ENCODE data around the gene BHLHA9. TPM values are rescaled to one million over a fixed set of nuclear protein-coding genes. Genes with fewer than 3 reads are reported as not detected.
A peak's percentile ranks its signal among the peaks of the same experiment; 100 is the strongest.

Gene BHLHA9
- not detected for polyA plus RNA-seq
- long read RNA-seq, donor 1: 0 reads
- long read RNA-seq, donor 2: 0 reads
- long read RNA-seq, donor 3: 0 reads
- long read RNA-seq, donor 4: 0 reads
- long read RNA-seq, donor 5: 0 reads
- long read RNA-seq, donor 6: 0 reads
- long read RNA-seq, donor 7, partial matches to known transcripts: 0 of 1 reads
- long read RNA-seq, donor 7, other reads (novel, unspliced or antisense): 0 of 1 reads
- long read RNA-seq, donor 8: 0 reads
- long read RNA-seq, donor 9: 0 reads
- long read RNA-seq, donor 10: 0 reads

DNA sequence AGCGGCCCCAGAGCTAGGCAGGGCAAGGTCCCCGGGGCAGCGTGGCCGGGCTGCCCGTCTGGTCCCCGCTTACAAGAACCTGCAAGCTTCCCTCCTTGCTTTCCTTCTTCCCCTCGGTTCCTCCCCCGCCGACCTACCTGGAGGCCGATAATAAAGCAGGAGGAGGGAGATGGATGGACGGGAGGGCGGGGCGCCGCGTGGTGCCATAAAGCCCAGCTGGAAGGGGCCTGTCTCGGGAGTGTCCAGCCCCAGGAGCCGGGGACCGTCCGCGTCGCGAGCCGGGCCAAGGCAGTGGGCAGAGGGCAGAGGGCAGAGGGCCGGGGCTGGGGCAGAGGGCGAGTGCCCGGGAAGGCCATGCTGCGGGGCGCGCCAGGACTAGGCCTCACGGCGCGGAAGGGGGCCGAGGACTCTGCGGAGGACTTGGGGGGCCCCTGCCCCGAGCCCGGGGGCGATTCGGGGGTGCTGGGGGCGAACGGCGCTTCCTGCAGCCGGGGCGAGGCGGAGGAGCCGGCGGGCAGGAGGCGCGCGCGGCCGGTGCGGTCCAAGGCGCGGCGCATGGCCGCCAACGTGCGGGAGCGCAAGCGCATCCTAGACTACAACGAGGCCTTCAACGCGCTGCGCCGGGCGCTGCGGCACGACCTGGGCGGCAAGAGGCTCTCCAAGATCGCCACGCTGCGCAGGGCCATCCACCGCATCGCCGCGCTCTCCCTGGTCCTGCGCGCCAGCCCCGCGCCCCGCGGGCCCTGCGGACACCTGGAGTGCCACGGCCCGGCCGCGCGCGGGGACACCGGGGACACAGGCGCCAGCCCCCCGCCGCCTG is at the start of gene BHLHA9:
BHLHA9 (plus strand) TSS at position 235 of the 820 bp plus-strand sequence; CDS start at position 355, 120 bp downstream.
- H3K36me3 ChIP-seq (ENCODE audit: control insufficient read depth in 3 of 3, insufficient read depth in 2 of 3, low read depth in 1 of 3, low read length in 3 of 3): no peaks in the 10 kb centered on the region
- H3K4me3 ChIP-seq (ENCODE audit: low read depth in 1 of 3, low read length in 3 of 3): no peak within 1 kb of the TSS
- FAIRE-seq (no peak), DNase-seq (peak in 1 of 2 donors; percentile 37)
- WGBS, 3 donors: 9 to 20% (median 10%) methylated on average over 17 to 93 of the region's 93 CpGs
- no peaks in the 10 kb centered on the region for H3K9me3 ChIP-seq (ENCODE audit: control insufficient read depth in 2 of 2, insufficient read depth in 1 of 2, low read depth in 1 of 2, low read length in 1 of 2)
- H3K4me1 ChIP-seq (ENCODE audit: control insufficient read depth in 3 of 3, insufficient read depth in 2 of 3, low read depth in 1 of 3, low read length in 2 of 3): peaks cover 0 to 6% (median 0%) of the 10 kb centered on the region in 3 donors
- peaks cover 14 to 47% (median 16%) of the 10 kb centered on the region in 3 donors for H3K27me3 ChIP-seq (ENCODE audit: control insufficient read depth in 3 of 3, insufficient read depth in 3 of 3, low read length in 3 of 3)
- no peak within 1 kb of the TSS for H3K27ac ChIP-seq (ENCODE audit: low read depth in 1 of 3, low read length in 2 of 3)

DNA sequence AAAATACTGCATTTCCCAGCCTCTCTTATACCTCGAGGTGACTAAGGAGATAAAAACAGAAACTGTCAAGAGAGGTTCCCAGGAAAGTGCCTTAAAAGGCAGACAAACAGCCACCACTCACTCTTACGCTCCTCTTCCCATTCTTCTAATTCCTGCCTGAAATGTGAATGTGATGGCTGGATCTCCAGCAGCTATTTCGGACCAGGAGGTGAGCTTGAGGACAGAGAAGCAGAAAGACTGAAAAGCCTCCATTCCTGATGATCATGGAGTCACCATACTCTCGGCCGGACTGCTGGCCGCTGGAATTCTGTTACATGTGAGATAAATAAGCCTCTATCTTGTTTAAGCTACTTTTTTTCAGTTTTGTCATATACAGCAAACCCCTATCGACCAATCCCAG is 49.0 kb upstream of the BHLHA9 start:
- Histone ChIP-seq H3K9me3 (ENCODE audit: control insufficient read depth in 2 of 2, insufficient read depth in 1 of 2, low read depth in 1 of 2, low read length in 1 of 2) (peaks cover 0 to 5% of the 10 kb centered on the region in 2 donors), H3K27me3 (ENCODE audit: control insufficient read depth in 3 of 3, insufficient read depth in 3 of 3, low read length in 3 of 3) (peaks cover 0 to 24% (median 0%) of the 10 kb centered on the region in 3 donors), H3K36me3 (ENCODE audit: control insufficient read depth in 3 of 3, insufficient read depth in 2 of 3, low read depth in 1 of 3, low read length in 3 of 3) (no peaks in the 10 kb centered on the region), H3K4me3 (ENCODE audit: low read depth in 1 of 3, low read length in 3 of 3) (no peak overlapping the region), H3K27ac (ENCODE audit: low read depth in 1 of 3, low read length in 2 of 3) (no peak overlapping the region), H3K4me1 (ENCODE audit: control insufficient read depth in 3 of 3, insufficient read depth in 2 of 3, low read depth in 1 of 3, low read length in 2 of 3) (no peaks in the 10 kb centered on the region)
- DNase-seq (no peak), FAIRE-seq (no peak)
- WGBS, 3 donors: 83 to 94% (median 93%) methylated on average over 7 of the region's 7 CpGs

DNA sequence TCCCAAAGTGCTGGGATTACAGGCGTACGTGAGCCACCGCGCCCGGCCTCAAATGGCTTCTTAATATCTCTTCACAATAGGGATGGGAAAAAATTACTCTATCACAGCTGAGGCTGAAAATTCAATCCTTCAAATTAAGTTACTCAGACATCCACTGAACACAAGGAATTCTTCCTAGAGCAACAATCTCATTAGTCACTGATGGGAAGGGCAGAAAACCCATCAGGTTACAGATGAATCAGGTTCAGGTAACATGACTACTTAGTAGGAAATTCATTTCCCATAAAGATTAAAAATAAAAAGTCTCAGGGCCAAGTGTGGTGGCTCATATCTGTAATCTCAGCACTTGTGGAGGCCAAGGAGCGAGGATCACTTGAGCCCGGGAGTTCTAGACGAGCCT is 47.9 kb upstream of the BHLHA9 start:
- 91 to 99% (median 94%) methylated on average over 8 of the region's 8 CpGs for WGBS, 3 donors
- H3K4me3 ChIP-seq (ENCODE audit: low read depth in 1 of 3, low read length in 3 of 3): no peak overlapping the region
- H3K9me3 ChIP-seq (ENCODE audit: control insufficient read depth in 2 of 2, insufficient read depth in 1 of 2, low read depth in 1 of 2, low read length in 1 of 2): peaks cover 0 to 5% of the 10 kb centered on the region in 2 donors
- no peak for DNase-seq
- H3K27ac ChIP-seq (ENCODE audit: low read depth in 1 of 3, low read length in 2 of 3): no peak overlapping the region
- H3K27me3 ChIP-seq (ENCODE audit: control insufficient read depth in 3 of 3, insufficient read depth in 3 of 3, low read length in 3 of 3): peaks cover 0 to 24% (median 0%) of the 10 kb centered on the region in 3 donors
- no peaks in the 10 kb centered on the region for H3K4me1 ChIP-seq (ENCODE audit: control insufficient read depth in 3 of 3, insufficient read depth in 2 of 3, low read depth in 1 of 3, low read length in 2 of 3)
- H3K36me3 ChIP-seq (ENCODE audit: control insufficient read depth in 3 of 3, insufficient read depth in 2 of 3, low read depth in 1 of 3, low read length in 3 of 3): no peaks in the 10 kb centered on the region
- FAIRE-seq: no peak

DNA sequence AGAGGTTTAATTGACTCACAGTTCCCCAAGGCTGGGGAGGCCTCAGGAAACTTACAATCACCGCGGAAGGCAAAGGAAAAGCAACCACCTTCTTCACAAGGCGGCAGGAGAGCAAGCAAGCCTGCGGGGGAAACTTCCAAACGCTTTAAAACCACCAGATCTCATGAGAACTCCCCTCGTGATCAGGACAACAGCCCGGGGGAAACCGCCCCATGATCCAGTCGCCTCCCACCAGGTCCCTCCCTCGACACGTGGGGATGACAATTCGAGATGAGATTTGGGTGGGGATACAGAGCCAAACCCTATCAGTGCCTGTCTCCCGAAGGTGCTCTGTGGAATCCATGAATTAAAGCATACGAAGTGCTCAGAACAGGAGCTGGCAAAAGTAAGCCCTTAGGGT is 46.6 kb upstream of the BHLHA9 start:
- peak overlapping the region in 1 of 3 donors; percentile 27 for H3K27ac ChIP-seq (ENCODE audit: low read depth in 1 of 3, low read length in 2 of 3)
- H3K27me3 ChIP-seq (ENCODE audit: control insufficient read depth in 3 of 3, insufficient read depth in 3 of 3, low read length in 3 of 3): peaks cover 0 to 37% (median 0%) of the 10 kb centered on the region in 3 donors
- H3K9me3 ChIP-seq (ENCODE audit: control insufficient read depth in 2 of 2, insufficient read depth in 1 of 2, low read depth in 1 of 2, low read length in 1 of 2): peaks cover 0 to 5% of the 10 kb centered on the region in 2 donors
- 81 to 96% (median 91%) methylated on average over 14 of the region's 14 CpGs for WGBS, 3 donors
- no peaks in the 10 kb centered on the region for H3K36me3 ChIP-seq (ENCODE audit: control insufficient read depth in 3 of 3, insufficient read depth in 2 of 3, low read depth in 1 of 3, low read length in 3 of 3)
- FAIRE-seq: no peak
- no peak overlapping the region for H3K4me3 ChIP-seq (ENCODE audit: low read depth in 1 of 3, low read length in 3 of 3)
- H3K4me1 ChIP-seq (ENCODE audit: control insufficient read depth in 3 of 3, insufficient read depth in 2 of 3, low read depth in 1 of 3, low read length in 2 of 3): no peaks in the 10 kb centered on the region
- no peak for DNase-seq

DNA sequence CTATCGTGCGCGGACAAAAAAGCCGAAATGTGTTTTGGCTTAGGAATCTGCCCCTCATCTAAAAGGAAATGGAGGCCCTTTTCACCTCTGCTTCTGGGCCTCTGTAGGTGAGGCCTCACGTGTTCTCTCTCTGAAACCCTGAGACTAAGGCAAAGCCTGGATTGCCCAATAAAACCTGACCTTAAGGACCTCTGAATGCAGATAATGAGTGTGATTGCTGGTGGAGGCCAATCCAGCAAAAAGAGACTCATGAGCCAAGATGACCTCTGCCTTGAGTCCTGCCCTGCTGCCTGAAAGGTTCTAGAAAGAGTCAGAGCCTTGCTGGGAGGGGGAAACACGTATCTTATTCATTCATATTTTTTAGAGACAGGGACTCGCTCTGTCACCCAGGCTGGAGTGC is 45.9 kb upstream of the BHLHA9 start:
- H3K27ac ChIP-seq (ENCODE audit: low read depth in 1 of 3, low read length in 2 of 3): no peak overlapping the region
- H3K4me1 ChIP-seq (ENCODE audit: control insufficient read depth in 3 of 3, insufficient read depth in 2 of 3, low read depth in 1 of 3, low read length in 2 of 3): no peaks in the 10 kb centered on the region
- FAIRE-seq (no peak), DNase-seq (peak; percentile 76 to 90)
- H3K9me3 ChIP-seq (ENCODE audit: control insufficient read depth in 2 of 2, insufficient read depth in 1 of 2, low read depth in 1 of 2, low read length in 1 of 2): peaks cover 0 to 5% of the 10 kb centered on the region in 2 donors
- peaks cover 0 to 37% (median 0%) of the 10 kb centered on the region in 3 donors for H3K27me3 ChIP-seq (ENCODE audit: control insufficient read depth in 3 of 3, insufficient read depth in 3 of 3, low read length in 3 of 3)
- no peaks in the 10 kb centered on the region for H3K36me3 ChIP-seq (ENCODE audit: control insufficient read depth in 3 of 3, insufficient read depth in 2 of 3, low read depth in 1 of 3, low read length in 3 of 3)
- WGBS, 3 donors: 61 to 70% (median 64%) methylated on average over 7 of the region's 7 CpGs
- H3K4me3 ChIP-seq (ENCODE audit: low read depth in 1 of 3, low read length in 3 of 3): no peak overlapping the region

DNA sequence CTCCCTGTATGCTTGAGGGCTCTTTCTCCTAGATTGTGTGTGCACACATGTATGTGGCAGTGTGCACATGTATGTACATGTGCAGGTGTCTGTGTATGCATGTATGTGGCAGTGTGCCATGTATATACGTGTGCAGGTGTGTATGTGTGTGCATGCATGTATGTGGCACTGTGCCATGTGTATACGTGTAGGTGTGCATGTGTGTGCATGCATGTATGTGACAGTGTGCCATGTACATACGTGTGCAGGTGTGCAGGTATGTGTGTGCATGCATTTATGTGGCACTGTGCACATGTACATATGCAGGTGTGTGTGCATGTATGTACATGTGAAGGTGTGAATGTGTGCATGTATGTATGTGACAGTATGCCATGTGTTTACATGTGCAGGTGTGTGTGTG is 43.9 kb upstream of the BHLHA9 start:
- DNase-seq (no peak), FAIRE-seq (no peak)
- 89 to 92% (median 91%) methylated on average over 3 of the region's 3 CpGs for WGBS, 3 donors

DNA sequence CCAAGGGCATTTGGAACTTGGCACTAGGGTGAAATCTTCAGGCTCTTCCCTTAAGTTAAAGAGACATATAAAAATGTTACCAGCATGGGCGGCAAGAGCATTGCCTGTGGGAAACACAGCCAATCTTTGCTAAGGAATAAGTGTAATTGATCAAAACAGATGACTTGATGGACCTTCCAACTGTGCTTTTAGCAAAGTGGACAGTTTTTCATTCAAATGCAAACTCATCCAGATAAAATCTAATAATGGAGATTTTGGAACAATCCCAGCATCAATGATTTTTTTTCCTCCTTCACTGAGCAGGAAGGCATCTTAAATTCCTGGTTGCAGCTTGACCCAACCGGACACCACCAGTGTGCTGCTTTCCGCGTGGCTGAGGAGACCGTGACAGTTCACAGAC is 42.9 kb upstream of the BHLHA9 start:
- H3K4me3 ChIP-seq (ENCODE audit: low read depth in 1 of 3, low read length in 3 of 3): peak overlapping the region in 1 of 3 donors; percentile 76
- FAIRE-seq: no peak
- H3K27ac ChIP-seq (ENCODE audit: low read depth in 1 of 3, low read length in 2 of 3): no peak overlapping the region
- 79 to 92% (median 85%) methylated on average over 5 of the region's 5 CpGs for WGBS, 3 donors
- H3K27me3 ChIP-seq (ENCODE audit: control insufficient read depth in 3 of 3, insufficient read depth in 3 of 3, low read length in 3 of 3): peaks cover 0 to 51% (median 0%) of the 10 kb centered on the region in 3 donors
- peaks cover 0 to 2% of the 10 kb centered on the region in 2 donors for H3K9me3 ChIP-seq (ENCODE audit: control insufficient read depth in 2 of 2, insufficient read depth in 1 of 2, low read depth in 1 of 2, low read length in 1 of 2)
- no peak for DNase-seq
- H3K36me3 ChIP-seq (ENCODE audit: control insufficient read depth in 3 of 3, insufficient read depth in 2 of 3, low read depth in 1 of 3, low read length in 3 of 3): no peaks in the 10 kb centered on the region
- H3K4me1 ChIP-seq (ENCODE audit: control insufficient read depth in 3 of 3, insufficient read depth in 2 of 3, low read depth in 1 of 3, low read length in 2 of 3): peaks cover 0 to 4% (median 0%) of the 10 kb centered on the region in 3 donors

More for the DNA sequence above, 43.9 kb upstream of the BHLHA9 start:
- Histone ChIP-seq H3K4me1 (ENCODE audit: control insufficient read depth in 3 of 3, insufficient read depth in 2 of 3, low read depth in 1 of 3, low read length in 2 of 3) (peaks cover 0 to 4% (median 0%) of the 10 kb centered on the region in 3 donors), H3K27me3 (ENCODE audit: control insufficient read depth in 3 of 3, insufficient read depth in 3 of 3, low read length in 3 of 3) (peaks cover 0 to 43% (median 0%) of the 10 kb centered on the region in 3 donors), H3K9me3 (ENCODE audit: control insufficient read depth in 2 of 2, insufficient read depth in 1 of 2, low read depth in 1 of 2, low read length in 1 of 2) (peaks cover 0 to 5% of the 10 kb centered on the region in 2 donors), H3K27ac (ENCODE audit: low read depth in 1 of 3, low read length in 2 of 3) (no peak overlapping the region), H3K36me3 (ENCODE audit: control insufficient read depth in 3 of 3, insufficient read depth in 2 of 3, low read depth in 1 of 3, low read length in 3 of 3) (no peaks in the 10 kb centered on the region), H3K4me3 (ENCODE audit: low read depth in 1 of 3, low read length in 3 of 3) (no peak overlapping the region)

DNA sequence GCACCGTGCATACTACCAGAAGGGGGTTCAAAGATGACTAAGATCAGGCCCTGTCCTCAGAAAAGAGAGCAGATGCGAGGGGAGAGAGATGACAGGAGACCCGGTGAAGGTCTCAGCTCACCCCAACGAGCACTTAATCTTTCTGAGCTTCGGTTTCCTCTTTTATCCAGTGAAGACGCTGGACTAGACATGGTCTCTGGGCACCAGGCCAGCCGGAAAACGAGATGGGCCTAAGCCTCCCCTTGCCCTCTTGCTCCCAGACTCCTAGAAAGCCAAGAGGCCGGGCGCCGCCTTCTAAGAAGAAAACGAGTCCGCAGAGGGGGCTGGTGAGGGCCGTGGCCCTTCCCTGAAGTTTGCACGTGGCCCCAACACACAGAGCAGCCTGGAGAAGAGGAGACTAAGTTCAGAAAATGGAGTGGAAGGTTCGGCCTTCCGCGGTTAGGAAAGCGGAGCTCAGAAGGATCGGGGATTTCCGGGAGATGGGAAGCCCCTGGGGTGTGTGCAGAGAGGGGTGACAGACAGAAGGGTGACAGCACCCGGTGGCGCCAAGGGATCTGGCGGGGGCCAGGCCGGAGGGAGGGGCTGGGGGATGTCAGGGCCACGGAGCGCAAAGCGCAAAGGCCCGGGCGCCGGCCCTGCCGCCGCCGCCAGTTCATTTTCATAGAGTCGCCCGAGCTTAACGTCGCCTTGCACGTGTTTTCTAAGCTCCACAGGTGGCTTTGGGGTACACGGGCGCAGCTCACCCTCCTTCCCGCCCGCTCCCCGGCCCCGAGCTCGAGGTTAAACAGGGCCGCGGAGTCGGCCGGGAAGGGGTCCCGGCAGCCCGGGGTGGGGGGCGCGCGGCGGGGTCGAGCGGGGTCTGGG is 42.1 kb upstream of the BHLHA9 start:
- DNase-seq (peak; percentile 24 to 34), FAIRE-seq (no peak)
- peaks cover 0 to 2% of the 10 kb centered on the region in 2 donors for H3K9me3 ChIP-seq (ENCODE audit: control insufficient read depth in 2 of 2, insufficient read depth in 1 of 2, low read depth in 1 of 2, low read length in 1 of 2)
- H3K4me1 ChIP-seq (ENCODE audit: control insufficient read depth in 3 of 3, insufficient read depth in 2 of 3, low read depth in 1 of 3, low read length in 2 of 3): peaks cover 0 to 4% (median 0%) of the 10 kb centered on the region in 3 donors
- H3K4me3 ChIP-seq (ENCODE audit: low read depth in 1 of 3, low read length in 3 of 3): peak overlapping the region in 2 of 3 donors; percentile 76
- WGBS, 3 donors: 5 to 10% (median 6%) methylated on average over 48 to 58 of the region's 58 CpGs
- H3K27ac ChIP-seq (ENCODE audit: low read depth in 1 of 3, low read length in 2 of 3): peak overlapping the region in 1 of 3 donors; percentile 24
- H3K27me3 ChIP-seq (ENCODE audit: control insufficient read depth in 3 of 3, insufficient read depth in 3 of 3, low read length in 3 of 3): peaks cover 0 to 56% (median 0%) of the 10 kb centered on the region in 3 donors
- no peaks in the 10 kb centered on the region for H3K36me3 ChIP-seq (ENCODE audit: control insufficient read depth in 3 of 3, insufficient read depth in 2 of 3, low read depth in 1 of 3, low read length in 3 of 3)

Data from small intestine (tissue), 16 donors.